GM12878 (cell line): ENCODE results near the gene RECQL5. TPM values are rescaled to one million over a fixed set of nuclear protein-coding genes. Genes with fewer than 3 reads are reported as not detected.
A peak's percentile ranks its signal among the peaks of the same experiment; 100 is the strongest.

Experiments
- CBX3 ChIP-seq: fragments of 200-600 bp; sonication (generic); IDR thresholded peaks from 2 replicates; pipeline ENCODE4 v1.6.1; 2016; ENCODE audit warnings: low read depth, borderline replicate concordance
- CBX5 ChIP-seq: sonication (generic); IDR thresholded peaks from 2 replicates; pipeline ENCODE4 v1.6.1; 2016; ENCODE audit warnings: low read depth, moderate library complexity, mild to moderate bottlenecking, inconsistent platforms
- CEBPZ ChIP-seq: fragments of 150-350 bp; IDR thresholded peaks from 2 replicates; pipeline ENCODE4 v1.6.1; 2016; ENCODE audit warnings: low read depth, low read length
- CHD1 ChIP-seq: IDR thresholded peaks from 2 replicates; pipeline ENCODE4 v1.6.1; 2012; ENCODE audit warnings: low read depth, low read length, improper control_type of control experiment
- FOXK2 ChIP-seq: fragments of 450-650 bp; IDR thresholded peaks from 2 replicates; pipeline ENCODE4 v1.6.1; 2017; ENCODE audit warnings: mild to moderate bottlenecking, moderate library complexity
- MYB ChIP-seq: fragments of 150-350 bp; IDR thresholded peaks from 2 replicates; pipeline ENCODE4 v1.6.1; 2014; ENCODE audit warnings: mild to moderate bottlenecking, low read depth, low read length, borderline replicate concordance
- MYC ChIP-seq: IDR thresholded peaks from 2 replicates; pipeline ENCODE4 v1.6.1; 2011; ENCODE audit warnings: mild to moderate bottlenecking, low read length, moderate library complexity, inconsistent platforms; ENCODE audit not compliant: insufficient read depth, insufficient replicate concordance, insufficient read length, severe bottlenecking
- NR2C1 ChIP-seq: fragments of 450-650 bp; IDR thresholded peaks from 2 replicates; pipeline ENCODE4 v1.6.1; 2017; ENCODE audit warnings: antibody characterized with exemption, mild to moderate bottlenecking, moderate library complexity
- PAX5 ChIP-seq: IDR thresholded peaks from 2 replicates; pipeline ENCODE4 v1.6.1; 2011; ENCODE audit warnings: low read depth, low read length, borderline replicate concordance
- PRDM15 ChIP-seq: fragments of 450-650 bp; formaldehyde crosslinking; IDR thresholded peaks from 2 replicates; pipeline ENCODE4 v1.4.0; 2020; ENCODE audit warnings: mild to moderate bottlenecking, moderate library complexity
- RB1 ChIP-seq: fragments of 450-650 bp; formaldehyde crosslinking; IDR thresholded peaks from 2 replicates; pipeline ENCODE4 v1.6.1; 2017; ENCODE audit warnings: mild to moderate bottlenecking, borderline replicate concordance
- SREBF2 ChIP-seq: IDR thresholded peaks from 2 replicates; pipeline ENCODE4 v1.6.1; 2012; ENCODE audit warnings: mild to moderate bottlenecking, low read length
- TCF7 ChIP-seq: IDR thresholded peaks from 2 replicates; pipeline ENCODE4 v1.6.1; 2014; ENCODE audit warnings: antibody characterized with exemption, borderline replicate concordance
- YBX1 ChIP-seq: fragments of 450-650 bp; IDR thresholded peaks from 2 replicates; pipeline ENCODE4 v1.6.1; 2016; ENCODE audit warnings: antibody characterized with exemption
- polyA plus RNA-seq, 11 experiments: library from polyadenylated mRNA; depleted of rRNA in 4 of 11; unstranded in 6 of 11; stranded (reverse) in 5 of 11; fragments of >200 nt; fragmentation: Nextera tagmentation in 4 of 11; fragmentation: Illumina TruSeq in 1 of 11; extraction: Ambion mirVana in 4 of 11; extraction: Trizol in 1 of 11; gene quantifications; 1 replicate in 1 of 11; 2 replicates in 10 of 11; pipeline versions ENCODE4 v1.2.1 to v1.2.3, GENCODE V29; 2011 to 2016; ENCODE audit warnings: inconsistent platforms in 2 of 11, missing spikeins in 2 of 11, low read depth in 1 of 11
- total RNA-seq, 4 experiments: library from RNA; depleted of rRNA in 3 of 4; stranded (reverse); fragments of >200 nt in 3 of 4; fragmentation: Illumina TruSeq in 1 of 4; extraction: Trizol in 1 of 4; gene quantifications; 2 replicates each; pipeline versions ENCODE4 v1.2.1 to v1.2.3, GENCODE V29; 2013 to 2021
- TF ChIP-seq, protein P1 (sequence below): fragments of 450-650 bp; IDR thresholded peaks from 2 replicates; pipeline ENCODE4 v1.6.1; 2017; ENCODE audit warnings: low read depth, mild to moderate bottlenecking, moderate library complexity
- TF ChIP-seq, protein P2 (sequence below): fragments of 450-650 bp; IDR thresholded peaks from 2 replicates; pipeline ENCODE4 v1.6.1; 2017; ENCODE audit warnings: mild to moderate bottlenecking, moderate library complexity

Gene RECQL5
- total and polyA plus RNA-seq, 10 of the 15 experiments (the other 5 are each of a cell fraction or from before 2014, with no cell fraction given): 3.6 to 30.6 (median 20.1) TPM

- TF ChIP-seq MYB (no peak), CBX5 (no peak), SREBF2 (no peak), CBX3 (no peak), CHD1 (no peak), NR2C1 (no peak), PAX5 (peak; percentile 84), FOXK2 (no peak), YBX1 (no peak), MYC (no peak), PRDM15 (CRISPR knock-in tag) (no peak), CEBPZ (no peak), TCF7 (no peak), RB1 (no peak)
- TF ChIP-seq, protein P1, sequence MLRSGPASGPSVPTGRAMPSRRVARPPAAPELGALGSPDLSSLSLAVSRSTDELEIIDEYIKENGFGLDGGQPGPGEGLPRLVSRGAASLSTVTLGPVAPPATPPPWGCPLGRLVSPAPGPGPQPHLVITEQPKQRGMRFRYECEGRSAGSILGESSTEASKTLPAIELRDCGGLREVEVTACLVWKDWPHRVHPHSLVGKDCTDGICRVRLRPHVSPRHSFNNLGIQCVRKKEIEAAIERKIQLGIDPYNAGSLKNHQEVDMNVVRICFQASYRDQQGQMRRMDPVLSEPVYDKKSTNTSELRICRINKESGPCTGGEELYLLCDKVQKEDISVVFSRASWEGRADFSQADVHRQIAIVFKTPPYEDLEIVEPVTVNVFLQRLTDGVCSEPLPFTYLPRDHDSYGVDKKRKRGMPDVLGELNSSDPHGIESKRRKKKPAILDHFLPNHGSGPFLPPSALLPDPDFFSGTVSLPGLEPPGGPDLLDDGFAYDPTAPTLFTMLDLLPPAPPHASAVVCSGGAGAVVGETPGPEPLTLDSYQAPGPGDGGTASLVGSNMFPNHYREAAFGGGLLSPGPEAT: no peak
- TF ChIP-seq, protein P2, sequence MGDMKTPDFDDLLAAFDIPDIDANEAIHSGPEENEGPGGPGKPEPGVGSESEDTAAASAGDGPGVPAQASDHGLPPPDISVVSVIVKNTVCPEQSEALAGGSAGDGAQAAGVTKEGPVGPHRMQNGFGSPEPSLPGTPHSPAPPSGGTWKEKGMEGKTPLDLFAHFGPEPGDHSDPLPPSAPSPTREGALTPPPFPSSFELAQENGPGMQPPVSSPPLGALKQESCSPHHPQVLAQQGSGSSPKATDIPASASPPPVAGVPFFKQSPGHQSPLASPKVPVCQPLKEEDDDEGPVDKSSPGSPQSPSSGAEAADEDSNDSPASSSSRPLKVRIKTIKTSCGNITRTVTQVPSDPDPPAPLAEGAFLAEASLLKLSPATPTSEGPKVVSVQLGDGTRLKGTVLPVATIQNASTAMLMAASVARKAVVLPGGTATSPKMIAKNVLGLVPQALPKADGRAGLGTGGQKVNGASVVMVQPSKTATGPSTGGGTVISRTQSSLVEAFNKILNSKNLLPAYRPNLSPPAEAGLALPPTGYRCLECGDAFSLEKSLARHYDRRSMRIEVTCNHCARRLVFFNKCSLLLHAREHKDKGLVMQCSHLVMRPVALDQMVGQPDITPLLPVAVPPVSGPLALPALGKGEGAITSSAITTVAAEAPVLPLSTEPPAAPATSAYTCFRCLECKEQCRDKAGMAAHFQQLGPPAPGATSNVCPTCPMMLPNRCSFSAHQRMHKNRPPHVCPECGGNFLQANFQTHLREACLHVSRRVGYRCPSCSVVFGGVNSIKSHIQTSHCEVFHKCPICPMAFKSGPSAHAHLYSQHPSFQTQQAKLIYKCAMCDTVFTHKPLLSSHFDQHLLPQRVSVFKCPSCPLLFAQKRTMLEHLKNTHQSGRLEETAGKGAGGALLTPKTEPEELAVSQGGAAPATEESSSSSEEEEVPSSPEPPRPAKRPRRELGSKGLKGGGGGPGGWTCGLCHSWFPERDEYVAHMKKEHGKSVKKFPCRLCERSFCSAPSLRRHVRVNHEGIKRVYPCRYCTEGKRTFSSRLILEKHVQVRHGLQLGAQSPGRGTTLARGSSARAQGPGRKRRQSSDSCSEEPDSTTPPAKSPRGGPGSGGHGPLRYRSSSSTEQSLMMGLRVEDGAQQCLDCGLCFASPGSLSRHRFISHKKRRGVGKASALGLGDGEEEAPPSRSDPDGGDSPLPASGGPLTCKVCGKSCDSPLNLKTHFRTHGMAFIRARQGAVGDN: peak; percentile 73
Observed at GRCh38 chr17:75589012-75589918, 77.7 kb downstream of the RECQL5 start (continued).
